ENCODE results near the gene SLC5A12.

Gene SLC5A12

GRCh38 chr11:26721948-26722475 is at the start of gene SLC5A12:
TSS of gene SLC5A12 (minus strand) at chr11:26722060. CDS start at chr11:26721714, 346 bp downstream.
- no peak for DNase-seq

GRCh38 chr11:26769027-26769426 is 47.2 kb upstream of the SLC5A12 start:
- no peak for DNase-seq

GRCh38 chr11:26767060-26767459 is 45.2 kb upstream of the SLC5A12 start:
- no peak for DNase-seq

GRCh38 chr11:26765323-26765722 is 43.5 kb upstream of the SLC5A12 start:
- DNase-seq: no peak

- DNase-seq: no peak
Measured at GRCh38 chr11:26764825-26765224, 43.0 kb upstream of the SLC5A12 start.

- DNase-seq: no peak
Measured at GRCh38 chr11:26764315-26764714, 42.5 kb upstream of the SLC5A12 start.

- DNase-seq: no peak
Measured at GRCh38 chr11:26762089-26762488, 40.2 kb upstream of the SLC5A12 start.

- DNase-seq: no peak
Measured at GRCh38 chr11:26761361-26761809, 39.5 kb upstream of the SLC5A12 start.

GRCh38 chr11:26757995-26758394 is 36.1 kb upstream of the SLC5A12 start:
- no peak for DNase-seq

GRCh38 chr11:26755762-26756161 is 33.9 kb upstream of the SLC5A12 start:
- no peak for DNase-seq

GRCh38 chr11:26753723-26754504 is 32.1 kb upstream of the SLC5A12 start:
- no peak for DNase-seq

- no peak for DNase-seq
Measured at GRCh38 chr11:26749927-26750326, 28.1 kb upstream of the SLC5A12 start.

- DNase-seq: no peak
Measured at GRCh38 chr11:26743622-26744021, 21.8 kb upstream of the SLC5A12 start.

- no peak for DNase-seq
Measured at GRCh38 chr11:26742966-26743365, 21.1 kb upstream of the SLC5A12 start.

GRCh38 chr11:26741036-26741435 is 19.2 kb upstream of the SLC5A12 start:
- DNase-seq: no peak

- no peak for DNase-seq
Measured at GRCh38 chr11:26739366-26740073, 17.7 kb upstream of the SLC5A12 start.

GRCh38 chr11:26734691-26735090 is 12.8 kb upstream of the SLC5A12 start:
- no peak for DNase-seq

- DNase-seq: no peak
Measured at GRCh38 chr11:26731084-26731456, 9.2 kb upstream of the SLC5A12 start.

- no peak for DNase-seq
Measured at GRCh38 chr11:26730414-26731083, 8.7 kb upstream of the SLC5A12 start.

- DNase-seq: no peak
Measured at GRCh38 chr11:26729284-26729683, 7.4 kb upstream of the SLC5A12 start.

- no peak for DNase-seq
Measured at GRCh38 chr11:26726960-26727359, 5.1 kb upstream of the SLC5A12 start.

- DNase-seq: no peak
Measured at GRCh38 chr11:26719998-26720397, 1.9 kb downstream of the SLC5A12 start.

- DNase-seq: no peak
Measured at GRCh38 chr11:26719289-26719973, 2.4 kb downstream of the SLC5A12 start.
